DND-41 (cell line): Measurements from ENCODE around the gene SLC44A3.

Experiments used
- ATAC-seq: fragments of 200-7000 bp; cut with Tn5 transposase; 3 replicates; pipeline ENCODE4 v1.9.1; 2021; ENCODE audit warnings: low read depth; ENCODE audit not compliant: insufficient read depth
- DNase-seq: peaks from one replicate; pipeline ENCODE4 v3.0.0-alpha.2; 2020
- H2AFZ ChIP-seq: 2 replicates; pipeline ENCODE4 v1.6.0; 2012; ENCODE audit warnings: low read depth, low read length
- H3K27ac ChIP-seq: 2 replicates; pipeline ENCODE4 v1.5.1; 2012; ENCODE audit warnings: low read length, inconsistent platforms
- H3K27me3 ChIP-seq: fragments of 200-600 bp; sonication (generic); 2 replicates; pipeline ENCODE4 v1.6.0; 2012; ENCODE audit warnings: low read length, mild to moderate bottlenecking, inconsistent platforms; ENCODE audit not compliant: insufficient read depth, poor library complexity
- H3K36me3 ChIP-seq: 2 replicates; pipeline ENCODE4 v1.5.1; 2012; ENCODE audit warnings: low read length, inconsistent platforms; ENCODE audit not compliant: insufficient read depth
- H3K4me1 ChIP-seq: 2 replicates; pipeline ENCODE4 v1.5.1; 2012; ENCODE audit warnings: mild to moderate bottlenecking, low read length; ENCODE audit not compliant: insufficient read depth
- H3K4me2 ChIP-seq: 2 replicates; pipeline ENCODE4 v1.6.0; 2012; ENCODE audit warnings: mild to moderate bottlenecking, moderate library complexity, low read length, inconsistent platforms; ENCODE audit not compliant: insufficient read depth
- H3K4me3 ChIP-seq, 2 experiments: fragments of 200-600 bp in 1 of 2; shearing (Covaris generic) in 1 of 2; 2 replicates each; pipeline ENCODE4 v1.5.1; 2012 to 2016; ENCODE audit warnings: inconsistent platforms in 2 of 2, low read length in 2 of 2, mild to moderate bottlenecking in 2 of 2, low read depth in 1 of 2, moderate library complexity in 1 of 2
- H3K79me2 ChIP-seq: 2 replicates; pipeline ENCODE4 v1.6.0; 2012; ENCODE audit warnings: low read length, inconsistent platforms; ENCODE audit not compliant: insufficient read depth
- H3K9ac ChIP-seq: 2 replicates; pipeline ENCODE4 v1.6.0; 2012; ENCODE audit warnings: low read depth, mild to moderate bottlenecking, inconsistent platforms, low read length, moderate library complexity
- H3K9me3 ChIP-seq: 2 replicates; pipeline ENCODE4 v1.5.1; 2012; ENCODE audit warnings: low read length, moderate library complexity, mild to moderate bottlenecking, inconsistent platforms; ENCODE audit not compliant: insufficient read depth, severe bottlenecking
- H4K20me1 ChIP-seq: 2 replicates; pipeline ENCODE4 v1.6.0; 2012; ENCODE audit warnings: low read length; ENCODE audit not compliant: insufficient read depth
- CTCF ChIP-seq: IDR thresholded peaks from 2 replicates; pipeline ENCODE4 v1.5.1; 2012; ENCODE audit warnings: borderline replicate concordance, low read length, moderate library complexity, mild to moderate bottlenecking; ENCODE audit not compliant: poor library complexity, severe bottlenecking; ENCODE audit errors: extremely low read depth
- EZH2 ChIP-seq: IDR thresholded peaks from 3 replicates; pipeline ENCODE4 v1.6.1; 2012; ENCODE audit warnings: borderline replicate concordance, low read depth, mild to moderate bottlenecking, moderate library complexity, low read length, inconsistent platforms; ENCODE audit not compliant: severe bottlenecking

SLC44A3 gene

GRCh38 chr1:94796266-94796665 lies 23.9 kb upstream of the SLC44A3 start:
- H3K4me3 ChIP-seq: no peak overlapping the region
- no peak for ATAC-seq

GRCh38 chr1:94797291-94797690 lies 22.9 kb upstream of the SLC44A3 start:
- Histone ChIP-seq H3K27me3 (no peaks in the 10 kb centered on the region), H3K4me2 (no peak overlapping the region), H3K36me3 (no peaks in the 10 kb centered on the region), H3K4me1 (peaks cover 19% of the 10 kb centered on the region), H2AFZ (no peak overlapping the region), H4K20me1 (no peaks in the 10 kb centered on the region), H3K9ac (no peak overlapping the region), H3K4me3 (no peak overlapping the region), H3K27ac (no peak overlapping the region), H3K9me3 (no peaks in the 10 kb centered on the region), H3K79me2 (no peaks in the 10 kb centered on the region)
- DNase-seq (no peak), ATAC-seq (no peak)
- no peak for TF ChIP-seq EZH2
- no peak for TF ChIP-seq CTCF

More at GRCh38 chr1:94796266-94796665, 23.9 kb upstream of the SLC44A3 start:
- no peak overlapping the region for H3K4me2 ChIP-seq
- no peaks in the 10 kb centered on the region for H3K9me3 ChIP-seq
- peaks cover 19% of the 10 kb centered on the region for H3K4me1 ChIP-seq
- H4K20me1 ChIP-seq: no peaks in the 10 kb centered on the region
- DNase-seq: no peak
- no peaks in the 10 kb centered on the region for H3K36me3 ChIP-seq
- H2AFZ ChIP-seq: no peak overlapping the region
- no peaks in the 10 kb centered on the region for H3K79me2 ChIP-seq
- no peaks in the 10 kb centered on the region for H3K27me3 ChIP-seq
- no peak overlapping the region for H3K9ac ChIP-seq
- TF ChIP-seq EZH2 (no peak), CTCF (no peak)
- H3K27ac ChIP-seq: no peak overlapping the region

GRCh38 chr1:94798054-94798453 lies 22.1 kb upstream of the SLC44A3 start:
- Histone ChIP-seq H3K4me3 (no peak overlapping the region), H2AFZ (no peak overlapping the region), H3K36me3 (no peaks in the 10 kb centered on the region), H3K27me3 (no peaks in the 10 kb centered on the region), H3K4me1 (peaks cover 20% of the 10 kb centered on the region), H3K9ac (no peak overlapping the region), H3K79me2 (no peaks in the 10 kb centered on the region), H3K9me3 (no peaks in the 10 kb centered on the region), H4K20me1 (no peaks in the 10 kb centered on the region), H3K27ac (no peak overlapping the region), H3K4me2 (no peak overlapping the region)
- DNase-seq: no peak
- no peak for ATAC-seq
- TF ChIP-seq EZH2: no peak
- no peak for TF ChIP-seq CTCF

- no peak for DNase-seq
- Histone ChIP-seq H3K79me2 (no peaks in the 10 kb centered on the region), H3K4me2 (no peak overlapping the region), H3K27ac (no peak overlapping the region), H2AFZ (no peak overlapping the region), H3K4me3 (no peak overlapping the region), H4K20me1 (no peaks in the 10 kb centered on the region), H3K27me3 (no peaks in the 10 kb centered on the region), H3K9me3 (no peaks in the 10 kb centered on the region), H3K9ac (no peak overlapping the region), H3K36me3 (no peaks in the 10 kb centered on the region), H3K4me1 (peaks cover 20% of the 10 kb centered on the region)
- TF ChIP-seq CTCF: no peak
- no peak for TF ChIP-seq EZH2
- ATAC-seq: no peak
Measured at GRCh38 chr1:94798462-94798861, 21.7 kb upstream of the SLC44A3 start.
